H9 (cell line): ENCODE measurements around the gene IRS2. TPM values are rescaled to one million over a fixed set of nuclear protein-coding genes. Genes with fewer than 3 reads are reported as not detected.

ENCODE experiments used
- DNase-seq: peaks from one replicate; pipeline ENCODE4 v3.0.0-alpha.2; 2017
- H2AFZ ChIP-seq: one replicate; pipeline ENCODE4 v1.6.1; 2013; ENCODE audit warnings: mild to moderate bottlenecking, low read length, control low read depth, moderate library complexity
- H2AK5ac ChIP-seq: 2 replicates; pipeline ENCODE4 v1.6.1; 2013; ENCODE audit warnings: low read length, control low read depth, mixed read lengths; ENCODE audit not compliant: insufficient read length
- H2BK120ac ChIP-seq: one replicate; pipeline ENCODE4 v1.6.1; 2013; ENCODE audit warnings: low read depth, mild to moderate bottlenecking, low read length, control low read depth, inconsistent platforms; ENCODE audit not compliant: poor library complexity, severe bottlenecking
- H2BK12ac ChIP-seq: 2 replicates; pipeline ENCODE4 v1.6.1; 2013; ENCODE audit warnings: low read length, control low read depth, mixed read lengths, low read depth; ENCODE audit not compliant: insufficient read length
- H2BK15ac ChIP-seq: 2 replicates; pipeline ENCODE4 v1.6.1; 2013; ENCODE audit warnings: low read depth, low read length, control low read depth
- H2BK20ac ChIP-seq: one replicate; pipeline ENCODE4 v1.6.1; 2013; ENCODE audit warnings: low read depth, mild to moderate bottlenecking, low read length, control low read depth, inconsistent platforms; ENCODE audit not compliant: poor library complexity, severe bottlenecking
- H2BK5ac ChIP-seq: 2 replicates; pipeline ENCODE4 v1.6.1; 2013; ENCODE audit warnings: low read length, control low read depth, mixed read lengths; ENCODE audit not compliant: insufficient read length
- H3K14ac ChIP-seq: 2 replicates; pipeline ENCODE4 v1.6.1; 2013; ENCODE audit warnings: low read length, control low read depth; ENCODE audit not compliant: insufficient read depth
- H3K18ac ChIP-seq: 2 replicates; pipeline ENCODE4 v1.6.1; 2013; ENCODE audit warnings: low read depth, mild to moderate bottlenecking, mixed read lengths, low read length, control low read depth; ENCODE audit not compliant: insufficient read length
- H3K23ac ChIP-seq: 2 replicates; pipeline ENCODE4 v1.6.1; 2013; ENCODE audit warnings: low read length, control low read depth, mixed read lengths, low read depth; ENCODE audit not compliant: insufficient read length
- H3K23me2 ChIP-seq: 2 replicates; pipeline ENCODE4 v1.6.1; 2013; ENCODE audit warnings: low read depth, mild to moderate bottlenecking, mixed read lengths, low read length, control low read depth; ENCODE audit not compliant: insufficient read length, poor library complexity, severe bottlenecking
- H3K27ac ChIP-seq: 2 replicates; pipeline ENCODE4 v1.5.1; 2013; ENCODE audit warnings: low read length, control low read depth, mixed read lengths, low read depth; ENCODE audit not compliant: insufficient read length
- H3K27me3 ChIP-seq: 2 replicates; pipeline ENCODE4 v1.6.1; 2013; ENCODE audit warnings: low read length, control low read depth, inconsistent platforms; ENCODE audit not compliant: insufficient read depth
- H3K4ac ChIP-seq: 2 replicates; pipeline ENCODE4 v1.6.1; 2013; ENCODE audit warnings: low read depth, mild to moderate bottlenecking, control low read depth, inconsistent platforms, low read length, moderate library complexity
- H3K4me1 ChIP-seq: 2 replicates; pipeline ENCODE4 v1.6.1; 2013; ENCODE audit warnings: low read length, control low read depth, inconsistent platforms; ENCODE audit not compliant: insufficient read depth
- H3K4me2 ChIP-seq: 2 replicates; pipeline ENCODE4 v1.6.1; 2013; ENCODE audit warnings: low read length, control low read depth, mixed read lengths; ENCODE audit not compliant: insufficient read length, insufficient read depth
- H3K56ac ChIP-seq: 2 replicates; pipeline ENCODE4 v1.6.1; 2013; ENCODE audit warnings: low read depth, mild to moderate bottlenecking, mixed read lengths, low read length, control low read depth; ENCODE audit not compliant: insufficient read length
- H3K79me1 ChIP-seq: 2 replicates; pipeline ENCODE4 v1.6.1; 2013; ENCODE audit warnings: low read depth, mild to moderate bottlenecking, moderate library complexity, low read length, control low read depth, inconsistent platforms; ENCODE audit not compliant: insufficient read depth, poor library complexity, severe bottlenecking
- H3K79me2 ChIP-seq: 2 replicates; pipeline ENCODE4 v1.6.1; 2013; ENCODE audit warnings: low read length, control low read depth, inconsistent platforms; ENCODE audit not compliant: insufficient read depth
- H3K9ac ChIP-seq: 2 replicates; pipeline ENCODE4 v1.6.1; 2013; ENCODE audit warnings: low read length, control low read depth, mixed read lengths; ENCODE audit not compliant: insufficient read length; ENCODE audit errors: extremely low read depth
- H3K9me3 ChIP-seq: one replicate; pipeline ENCODE4 v1.6.1; 2013; ENCODE audit warnings: low read depth, low read length, inconsistent platforms; ENCODE audit not compliant: control insufficient read depth
- H3T11ph ChIP-seq: one replicate; pipeline ENCODE4 v1.6.1; 2013; ENCODE audit warnings: mild to moderate bottlenecking, low read length, control low read depth, inconsistent platforms
- H4K20me1 ChIP-seq: one replicate; pipeline ENCODE4 v1.6.1; 2013; ENCODE audit not compliant: control insufficient read depth, insufficient read length, insufficient read depth
- H4K5ac ChIP-seq: 2 replicates; pipeline ENCODE4 v1.6.1; 2013; ENCODE audit warnings: low read depth, mild to moderate bottlenecking, mixed read lengths, low read length, control low read depth; ENCODE audit not compliant: insufficient read length
- H4K8ac ChIP-seq: replicated peaks from 2 replicates; pipeline ENCODE4 v1.6.1; 2013; ENCODE audit warnings: low read length, control low read depth, mixed read lengths, low read depth; ENCODE audit not compliant: insufficient read length
- H4K91ac ChIP-seq: 2 replicates; pipeline ENCODE4 v1.6.1; 2013; ENCODE audit warnings: low read depth, mild to moderate bottlenecking, moderate library complexity, mixed read lengths, low read length, control low read depth; ENCODE audit not compliant: insufficient read length
- H3K27ac Mint-ChIP-seq, 3 experiments: 2 replicates in 2 of 3; 3 replicates in 1 of 3; pipeline ENCODE4 v1.8.0; 2020 to 2021; ENCODE audit warnings: mixed read lengths in 3 of 3, mild to moderate bottlenecking in 1 of 3, moderate library complexity in 1 of 3
- H3K27me3 Mint-ChIP-seq: 2 replicates; pipeline ENCODE4 v1.8.0; 2021; ENCODE audit warnings: low read depth, mild to moderate bottlenecking, moderate library complexity, mixed read lengths
- H3K36me3 Mint-ChIP-seq, 3 experiments: 2 replicates in 2 of 3; 3 replicates in 1 of 3; pipeline ENCODE4 v1.8.0; 2020 to 2021; ENCODE audit warnings: low read depth in 3 of 3, mixed read lengths in 3 of 3; ENCODE audit not compliant: insufficient read depth in 1 of 3
- H3K4me1 Mint-ChIP-seq, 2 experiments: 2 replicates each; pipeline ENCODE4 v1.8.0; 2020; ENCODE audit warnings: mixed read lengths in 2 of 2
- H3K4me3 Mint-ChIP-seq, 2 experiments: 2 replicates in 1 of 2; 3 replicates in 1 of 2; pipeline ENCODE4 v1.8.0; 2020 to 2021; ENCODE audit warnings: mild to moderate bottlenecking in 2 of 2, mixed read lengths in 2 of 2, moderate library complexity in 1 of 2
- H3K9me3 Mint-ChIP-seq, 2 experiments: 2 replicates in 1 of 2; 3 replicates in 1 of 2; pipeline ENCODE4 v1.8.0; 2020; ENCODE audit warnings: mild to moderate bottlenecking in 2 of 2, mixed read lengths in 2 of 2, moderate library complexity in 1 of 2
- WGBS: extraction: QIAGEN DNeasy Blood & Tissue Kit; methylation state at CpG from one replicate; pipeline ENCODE4 v1.1.7; 2013; ENCODE audit warnings: missing lambda C conversion rate, low lambda C conversion rate, mixed read lengths; ENCODE audit not compliant: insufficient read length; ENCODE audit errors: extremely low coverage; 5-methylcytosine and 5-hydroxymethylcytosine counted together
- total RNA-seq: library from RNA; stranded (reverse); gene quantifications from 2 replicates; pipeline ENCODE4 v1.2.1, GENCODE V29; 2021
- TF ChIP-seq, protein P1 (sequence below): fragments of 200-600 bp; sonication (generic); conservative IDR thresholded peaks from 3 replicates; pipeline ENCODE4 v1.8.0; 2021; ENCODE audit warnings: antibody characterized with exemption, mild to moderate bottlenecking

IRS2 gene
- total RNA-seq, 1 experiment from 2014 or later: 10.1 TPM

DNA sequence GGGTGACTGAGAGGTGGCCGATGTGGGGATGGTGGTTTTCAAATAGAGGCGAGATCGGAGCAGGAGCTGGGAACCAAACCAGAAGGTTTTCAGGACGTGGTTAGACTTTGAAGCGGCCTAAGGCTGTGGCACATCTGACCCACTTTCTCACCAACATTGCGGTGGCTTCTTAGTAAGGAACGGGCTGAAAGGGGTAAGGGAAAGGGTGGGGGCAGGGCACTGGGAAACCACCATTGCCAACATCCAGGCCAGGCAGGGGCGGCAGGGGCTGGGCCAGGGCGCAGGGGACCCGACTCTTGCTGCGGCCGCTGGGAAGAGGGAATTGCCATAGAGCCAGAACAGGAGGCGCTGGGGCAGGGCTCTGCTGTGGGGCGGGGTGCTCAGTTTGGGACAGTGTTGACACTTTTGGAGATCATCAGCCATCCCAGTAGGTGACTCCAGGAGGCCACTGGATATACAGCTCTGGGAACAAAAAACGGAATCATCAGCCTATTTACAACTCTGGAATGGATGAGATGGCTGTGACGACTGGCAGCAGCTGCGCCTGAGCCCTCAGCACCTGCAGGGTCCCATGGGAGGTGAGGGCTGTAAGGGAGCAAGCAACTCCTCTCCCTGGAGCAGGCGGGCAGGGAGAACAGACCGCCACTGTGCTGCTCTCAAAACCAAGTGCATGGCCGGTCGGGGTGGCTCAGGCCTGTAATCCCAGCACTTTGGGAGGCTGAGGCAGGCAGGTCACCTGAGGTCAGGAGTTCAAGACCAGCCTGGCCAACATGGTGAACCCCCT lies 52.2 kb downstream of the IRS2 start:
- no peaks in the 10 kb centered on the region for H3K79me1 ChIP-seq
- H2BK20ac ChIP-seq: no peak overlapping the region
- H3K4ac ChIP-seq: no peak overlapping the region
- Mint-ChIP-seq H3K4me3 (no peak overlapping the region), H3K9me3 (peaks cover 0 to 3% of the 10 kb centered on the region in 2 experiments; a peak in 1 of 5 replicates), H3K36me3 (no peaks in the 10 kb centered on the region; a peak in 1 of 7 replicates), H3K4me1 (peaks cover 12% of the 10 kb centered on the region in 2 experiments), H3K27me3 (no peaks in the 10 kb centered on the region; the same call in 1 of the 2 replicates), H3K27ac (no peak overlapping the region)
- no peaks in the 10 kb centered on the region for H3K23me2 ChIP-seq
- no peak overlapping the region for H3K9ac ChIP-seq
- TF ChIP-seq, protein P1, sequence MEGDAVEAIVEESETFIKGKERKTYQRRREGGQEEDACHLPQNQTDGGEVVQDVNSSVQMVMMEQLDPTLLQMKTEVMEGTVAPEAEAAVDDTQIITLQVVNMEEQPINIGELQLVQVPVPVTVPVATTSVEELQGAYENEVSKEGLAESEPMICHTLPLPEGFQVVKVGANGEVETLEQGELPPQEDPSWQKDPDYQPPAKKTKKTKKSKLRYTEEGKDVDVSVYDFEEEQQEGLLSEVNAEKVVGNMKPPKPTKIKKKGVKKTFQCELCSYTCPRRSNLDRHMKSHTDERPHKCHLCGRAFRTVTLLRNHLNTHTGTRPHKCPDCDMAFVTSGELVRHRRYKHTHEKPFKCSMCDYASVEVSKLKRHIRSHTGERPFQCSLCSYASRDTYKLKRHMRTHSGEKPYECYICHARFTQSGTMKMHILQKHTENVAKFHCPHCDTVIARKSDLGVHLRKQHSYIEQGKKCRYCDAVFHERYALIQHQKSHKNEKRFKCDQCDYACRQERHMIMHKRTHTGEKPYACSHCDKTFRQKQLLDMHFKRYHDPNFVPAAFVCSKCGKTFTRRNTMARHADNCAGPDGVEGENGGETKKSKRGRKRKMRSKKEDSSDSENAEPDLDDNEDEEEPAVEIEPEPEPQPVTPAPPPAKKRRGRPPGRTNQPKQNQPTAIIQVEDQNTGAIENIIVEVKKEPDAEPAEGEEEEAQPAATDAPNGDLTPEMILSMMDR: no peak
- H2BK15ac ChIP-seq: no peak overlapping the region
- no peak overlapping the region for H3K23ac ChIP-seq
- no peak overlapping the region for H2AFZ ChIP-seq
- H3K79me2 ChIP-seq: no peaks in the 10 kb centered on the region
- no peak overlapping the region for H2AK5ac ChIP-seq
- no peak overlapping the region for H2BK5ac ChIP-seq
- no peak overlapping the region for H3T11ph ChIP-seq
- H3K18ac ChIP-seq: no peak overlapping the region
- H3K4me1 ChIP-seq: peaks cover 2% of the 10 kb centered on the region; the same call in 1 of the 2 replicates
- no peak overlapping the region for H3K27ac ChIP-seq
- H3K4me2 ChIP-seq: no peak overlapping the region
- no peak overlapping the region for H3K14ac ChIP-seq
- WGBS: no CpG with 5 or more reads among the region's 21 CpGs
- no peak overlapping the region for H3K56ac ChIP-seq
- H4K8ac ChIP-seq: no peak overlapping the region
- no peak overlapping the region for H2BK12ac ChIP-seq
- H2BK120ac ChIP-seq: no peak overlapping the region
- no peaks in the 10 kb centered on the region for H4K20me1 ChIP-seq
- H3K9me3 ChIP-seq: no peaks in the 10 kb centered on the region
- H4K91ac ChIP-seq: no peak overlapping the region
- no peaks in the 10 kb centered on the region for H3K27me3 ChIP-seq
- H4K5ac ChIP-seq: no peak overlapping the region
- no peak for DNase-seq
